Esophagus muscularis mucosa (tissue), 4 donors: ENCODE results near the gene SLC10A1.

ENCODE experiments used
- EP300 ChIP-seq: sonication (generic); formaldehyde crosslinking; IDR thresholded peaks from one replicate; pipeline ENCODE4 v1.6.1; 2017; ENCODE audit warnings: antibody characterized with exemption
- POLR2AphosphoS5 ChIP-seq, 2 donors: sonication (generic); formaldehyde crosslinking; IDR thresholded peaks; one replicate each; pipeline ENCODE4 v1.6.1; 2017; ENCODE audit warnings: antibody characterized with exemption in 2 of 2
- TF ChIP-seq, protein P1 (sequence below), 3 experiments: fragments of 200-600 bp in 2 of 3; fragments of 450-650 bp in 1 of 3; sonication (generic) in 2 of 3; IDR thresholded peaks; one replicate each; pipeline ENCODE4 v1.5.1; 2017 to 2019; ENCODE audit warnings: antibody characterized with exemption in 3 of 3, mild to moderate bottlenecking in 2 of 3, moderate library complexity in 1 of 3

DNA sequence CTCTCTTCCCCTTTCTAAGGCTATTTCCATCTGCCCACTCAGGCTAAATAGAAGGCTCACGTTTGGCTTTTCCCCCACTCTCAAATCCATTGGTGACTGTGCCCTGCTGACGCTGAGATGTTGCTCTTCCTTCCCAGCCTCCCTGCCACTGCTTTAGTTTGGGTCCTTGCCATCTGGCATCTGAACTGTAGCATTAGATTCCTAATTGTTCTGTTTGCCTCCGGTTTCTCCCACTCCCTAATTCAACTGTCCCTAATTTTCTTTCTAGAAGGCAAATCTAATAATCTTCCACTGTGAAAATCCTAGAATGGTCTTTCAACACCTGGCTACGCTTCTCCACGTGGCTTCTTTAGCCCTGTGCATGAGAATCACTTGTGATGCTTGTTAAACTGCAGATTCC is 44.6 kb upstream of the SLC10A1 start:
- TF ChIP-seq EP300 (no peak), POLR2AphosphoS5 (IDR thresholded peaks at IDR 0.05) (no peak)
- TF ChIP-seq, protein P1, sequence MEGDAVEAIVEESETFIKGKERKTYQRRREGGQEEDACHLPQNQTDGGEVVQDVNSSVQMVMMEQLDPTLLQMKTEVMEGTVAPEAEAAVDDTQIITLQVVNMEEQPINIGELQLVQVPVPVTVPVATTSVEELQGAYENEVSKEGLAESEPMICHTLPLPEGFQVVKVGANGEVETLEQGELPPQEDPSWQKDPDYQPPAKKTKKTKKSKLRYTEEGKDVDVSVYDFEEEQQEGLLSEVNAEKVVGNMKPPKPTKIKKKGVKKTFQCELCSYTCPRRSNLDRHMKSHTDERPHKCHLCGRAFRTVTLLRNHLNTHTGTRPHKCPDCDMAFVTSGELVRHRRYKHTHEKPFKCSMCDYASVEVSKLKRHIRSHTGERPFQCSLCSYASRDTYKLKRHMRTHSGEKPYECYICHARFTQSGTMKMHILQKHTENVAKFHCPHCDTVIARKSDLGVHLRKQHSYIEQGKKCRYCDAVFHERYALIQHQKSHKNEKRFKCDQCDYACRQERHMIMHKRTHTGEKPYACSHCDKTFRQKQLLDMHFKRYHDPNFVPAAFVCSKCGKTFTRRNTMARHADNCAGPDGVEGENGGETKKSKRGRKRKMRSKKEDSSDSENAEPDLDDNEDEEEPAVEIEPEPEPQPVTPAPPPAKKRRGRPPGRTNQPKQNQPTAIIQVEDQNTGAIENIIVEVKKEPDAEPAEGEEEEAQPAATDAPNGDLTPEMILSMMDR (IDR thresholded peaks at IDR 0.05): no peak
